ENCODE measurements around the gene ERCC1. TPM values are rescaled to one million over a fixed set of nuclear protein-coding genes. Genes with fewer than 3 reads are reported as not detected.
A peak's percentile ranks its signal among the peaks of the same experiment; 100 is the strongest.

Gene ERCC1
- total RNA-seq, 1 experiment from 2014 or later = 43.7 TPM

GRCh38 chr19:45470762-45471081 lies 47.0 kb upstream of the ERCC1 start (continued):
- TF ChIP-seq IRF2 (CRISPR knock-in tag; IDR thresholded peaks at IDR 0.05; ENCODE audit: borderline replicate concordance, low read depth) (no peak), ZBTB21 (CRISPR knock-in tag; IDR thresholded peaks at IDR 0.05; ENCODE audit: borderline replicate concordance) (no peak), ESRRA (CRISPR knock-in tag; IDR thresholded peaks at IDR 0.05; ENCODE audit: borderline replicate concordance) (no peak), E2F4 (CRISPR knock-in tag; IDR thresholded peaks at IDR 0.05; ENCODE audit: borderline replicate concordance, low read depth) (no peak), JAZF1 (CRISPR knock-in tag; IDR thresholded peaks at IDR 0.05) (no peak)

- TF ChIP-seq ATF6 (CRISPR knock-in tag; IDR thresholded peaks at IDR 0.05) (no peak), MLX (CRISPR knock-in tag; IDR thresholded peaks at IDR 0.05) (no peak), ELF4 (CRISPR knock-in tag; IDR thresholded peaks at IDR 0.05; ENCODE audit: low read depth) (no peak), EMX1 (CRISPR knock-in tag; IDR thresholded peaks at IDR 0.05) (no peak), SMAD3 (CRISPR knock-in tag; IDR thresholded peaks at IDR 0.05; ENCODE audit: borderline replicate concordance) (no peak), NFYB (CRISPR knock-in tag; conservative IDR thresholded peaks at IDR 0.05; ENCODE audit: low read depth) (no peak), ZNF281 (CRISPR knock-in tag; IDR thresholded peaks at IDR 0.05) (no peak), SOX15 (CRISPR knock-in tag; IDR thresholded peaks at IDR 0.05) (no peak), CTCF (IDR thresholded peaks at IDR 0.05) (no peak), FOXP4 (CRISPR knock-in tag; IDR thresholded peaks at IDR 0.05) (no peak), ZNF138 (CRISPR knock-in tag; conservative IDR thresholded peaks at IDR 0.05) (no peak), ZNF219 (CRISPR knock-in tag; IDR thresholded peaks at IDR 0.05; ENCODE audit: borderline replicate concordance) (no peak), IRF2 (CRISPR knock-in tag; IDR thresholded peaks at IDR 0.05; ENCODE audit: borderline replicate concordance, low read depth) (no peak), MYBL2 (CRISPR knock-in tag; IDR thresholded peaks at IDR 0.05) (no peak), ZNF512 (CRISPR knock-in tag; IDR thresholded peaks at IDR 0.05; ENCODE audit: borderline replicate concordance) (no peak), MXD4 (CRISPR knock-in tag; IDR thresholded peaks at IDR 0.05; ENCODE audit: borderline replicate concordance) (no peak)
- DNase-seq (ENCODE audit: low spot score) (no peak), ATAC-seq (no peak)
- Mint-ChIP-seq H3K27me3 (ENCODE audit: low read depth) (peaks cover 83% of the 10 kb centered on the region), H3K4me1 (peaks cover 35% of the 10 kb centered on the region), H3K4me3 (peak overlapping the region; percentile 87), H3K36me3 (no peaks in the 10 kb centered on the region), H3K9me3 (no peaks in the 10 kb centered on the region), H3K27ac (peak overlapping the region; percentile 96)
- POLR2A ChIA-PET = interaction anchor here (0.5 to 2.6 kb wide), 5 partner anchors 8 to 76 kb away, joined by 3 to 12 read pairs (median 5); no protein-coding TSS in a partner anchor
- CTCF ChIA-PET = interaction anchor here (0.7 to 5.0 kb wide), 11 partner anchors 9 to 749 kb away, joined by 3 to 105 read pairs (median 8); no protein-coding TSS in a partner anchor
Measured at GRCh38 chr19:45469945-45470761, 46.4 kb upstream of the ERCC1 start.

All from WTC11 (cell line).